MCF 10A (cell line): ENCODE data around the gene CXCL3. TPM values are rescaled to one million over a fixed set of nuclear protein-coding genes. Genes with fewer than 3 reads are reported as not detected.

Experiments
- BruUV-seq: library from RNA; stranded (reverse); fragments of 400-500 nt; replicated peaks from 2 replicates; lab custom pipeline; 2021; lab: Mats Ljungman, UMichigan
- CTCF ChIA-PET: fragments of 300-600 bp; sonication (Branson Sonifier 250); formaldehyde crosslinking; extraction: SDS; loops from one replicate; lab custom pipeline; 2021; ENCODE audit warnings: antibody characterized with exemption, inconsistent platforms; lab: Yijun Ruan, JAX
- POLR2A ChIA-PET: fragments of 300-600, 350-650 bp; sonication (Branson Sonifier 250); formaldehyde crosslinking; extraction: SDS; loops from one replicate; lab custom pipeline; 2020; ENCODE audit warnings: antibody characterized with exemption, inconsistent platforms; lab: Yijun Ruan, JAX
- DNase-seq: peaks from one replicate; pipeline ENCODE4 v3.0.0-alpha.2; 2018; ENCODE audit not compliant: unreplicated experiment
- H3K27ac Mint-ChIP-seq: one replicate; pipeline ENCODE4 v1.8.0; 2022; ENCODE audit warnings: mild to moderate bottlenecking, low read depth, mixed read lengths; ENCODE audit not compliant: unreplicated experiment
- H3K27me3 Mint-ChIP-seq: one replicate; pipeline ENCODE4 v1.8.0; 2022; ENCODE audit warnings: mixed read lengths; ENCODE audit not compliant: insufficient read depth, unreplicated experiment
- H3K36me3 Mint-ChIP-seq: one replicate; pipeline ENCODE4 v1.8.0; 2022; ENCODE audit warnings: mild to moderate bottlenecking, moderate library complexity, mixed read lengths; ENCODE audit not compliant: insufficient read depth, unreplicated experiment
- H3K4me1 Mint-ChIP-seq: one replicate; pipeline ENCODE4 v1.8.0; 2022; ENCODE audit warnings: mixed read lengths; ENCODE audit not compliant: insufficient read depth, unreplicated experiment
- H3K4me3 Mint-ChIP-seq: one replicate; pipeline ENCODE4 v1.8.0; 2022; ENCODE audit warnings: mild to moderate bottlenecking, moderate library complexity, mixed read lengths; ENCODE audit not compliant: unreplicated experiment
- H3K9me3 Mint-ChIP-seq: one replicate; pipeline ENCODE4 v1.8.0; 2022; ENCODE audit warnings: mixed read lengths; ENCODE audit not compliant: unreplicated experiment
- intact Hi-C: fragments of 100-400 bp; cut with micrococcal nuclease; formaldehyde crosslinking; loops from 2 replicates; pipeline ENCODE4 v1.14.1; 2022
- total RNA-seq: library from RNA; stranded (reverse); gene quantifications from 2 replicates; pipeline ENCODE4 v1.2.3, GENCODE V29; 2022
- TF ChIP-seq, protein P1 (sequence below): fragments of 200-600 bp; IDR thresholded peaks from one replicate; pipeline ENCODE4 v1.8.0; 2022; ENCODE audit warnings: antibody characterized with exemption, mild to moderate bottlenecking; ENCODE audit not compliant: unreplicated experiment

Gene CXCL3
- total RNA-seq, 1 experiment from 2014 or later, result 9.8 TPM

DNA sequence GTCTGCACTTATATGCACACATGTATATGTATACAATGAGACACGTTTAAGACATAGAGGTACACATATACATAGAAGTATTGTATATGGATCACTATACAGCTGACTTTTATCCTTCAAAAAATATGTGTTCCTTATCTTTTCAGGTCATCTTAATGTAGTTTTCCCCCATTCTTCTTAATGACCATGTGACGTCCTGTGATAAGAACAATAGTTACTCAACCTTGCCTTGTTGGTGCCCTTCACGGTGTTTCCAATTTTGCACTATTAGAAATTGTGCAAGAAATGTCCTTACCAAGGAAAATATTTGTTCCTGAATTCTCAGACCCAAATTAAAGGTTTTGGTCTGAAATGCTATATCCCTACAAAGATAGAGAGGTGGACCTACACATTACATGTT, 49.5 kb downstream of the CXCL3 start:
- no peak overlapping the region for H3K4me3 Mint-ChIP-seq
- H3K27me3 Mint-ChIP-seq, result no peaks in the 10 kb centered on the region
- no peak overlapping the region for H3K27ac Mint-ChIP-seq
- ChIA-PET CTCF (no interaction called here), POLR2A (interaction anchor here (0.6 kb wide), 1 partner anchor 41 kb away, joined by 3 read pairs; no protein-coding TSS in a partner anchor)
- TF ChIP-seq, protein P1, sequence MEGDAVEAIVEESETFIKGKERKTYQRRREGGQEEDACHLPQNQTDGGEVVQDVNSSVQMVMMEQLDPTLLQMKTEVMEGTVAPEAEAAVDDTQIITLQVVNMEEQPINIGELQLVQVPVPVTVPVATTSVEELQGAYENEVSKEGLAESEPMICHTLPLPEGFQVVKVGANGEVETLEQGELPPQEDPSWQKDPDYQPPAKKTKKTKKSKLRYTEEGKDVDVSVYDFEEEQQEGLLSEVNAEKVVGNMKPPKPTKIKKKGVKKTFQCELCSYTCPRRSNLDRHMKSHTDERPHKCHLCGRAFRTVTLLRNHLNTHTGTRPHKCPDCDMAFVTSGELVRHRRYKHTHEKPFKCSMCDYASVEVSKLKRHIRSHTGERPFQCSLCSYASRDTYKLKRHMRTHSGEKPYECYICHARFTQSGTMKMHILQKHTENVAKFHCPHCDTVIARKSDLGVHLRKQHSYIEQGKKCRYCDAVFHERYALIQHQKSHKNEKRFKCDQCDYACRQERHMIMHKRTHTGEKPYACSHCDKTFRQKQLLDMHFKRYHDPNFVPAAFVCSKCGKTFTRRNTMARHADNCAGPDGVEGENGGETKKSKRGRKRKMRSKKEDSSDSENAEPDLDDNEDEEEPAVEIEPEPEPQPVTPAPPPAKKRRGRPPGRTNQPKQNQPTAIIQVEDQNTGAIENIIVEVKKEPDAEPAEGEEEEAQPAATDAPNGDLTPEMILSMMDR, result no peak
- H3K36me3 Mint-ChIP-seq, result no peaks in the 10 kb centered on the region
- no peaks in the 10 kb centered on the region for H3K4me1 Mint-ChIP-seq
- DNase-seq, result no peak
- no peaks in the 10 kb centered on the region for H3K9me3 Mint-ChIP-seq
- intact Hi-C loops, result no loop called here
- BruUV-seq, result no TSS peak

DNA sequence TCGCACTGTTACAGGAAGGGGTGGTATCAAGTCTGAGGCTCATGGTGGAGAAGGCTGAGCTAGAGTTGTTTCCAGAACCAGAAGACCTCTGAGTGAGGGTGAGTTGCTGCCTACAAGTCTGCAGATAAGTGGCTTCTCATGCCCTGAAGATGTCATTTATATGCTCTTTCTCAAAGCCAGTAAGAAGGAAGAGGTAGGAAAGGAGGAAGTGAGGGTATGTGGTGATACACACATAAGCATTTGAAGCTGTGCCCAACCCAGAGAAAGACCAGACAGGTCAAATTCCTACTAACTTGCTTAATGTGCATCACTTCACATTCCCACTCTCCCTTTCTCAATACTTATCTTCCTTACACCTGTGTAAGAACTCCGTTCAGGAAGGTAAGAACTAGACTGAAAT, 50.4 kb downstream of the CXCL3 start, which contains the start of gene PPBP:
Gene PPBP, minus strand, starts transcription at position 130 of the 400 bp plus-strand sequence. Its CDS starts 87 bp downstream, at position 43.
- DNase-seq, result no peak
- Mint-ChIP-seq H3K9me3 (no peaks in the 10 kb centered on the region), H3K36me3 (no peaks in the 10 kb centered on the region), H3K4me1 (no peaks in the 10 kb centered on the region), H3K4me3 (no peak within 1 kb of the TSS), H3K27me3 (no peaks in the 10 kb centered on the region), H3K27ac (no peak within 1 kb of the TSS)
- CTCF ChIA-PET, result no interaction called here
- TF ChIP-seq, protein P1, result no peak
- no TSS peak for BruUV-seq
- POLR2A ChIA-PET, result no interaction called here
- intact Hi-C loops, result no loop called here

Other genes starting within 250 kb of the CXCL3 start
- gene CXCL6, start 202.0 kb downstream of the CXCL3 start, total RNA-seq, result not detected in 2 replicates
- gene PF4V1, start 185.4 kb downstream of the CXCL3 start, total RNA-seq, result not detected in 2 replicates
- gene CXCL1, start 169.3 kb downstream of the CXCL3 start, total RNA-seq, result 35.0 and 49.3 TPM in 2 replicates
- gene PF4, start 56.7 kb downstream of the CXCL3 start, total RNA-seq, result not detected in 2 replicates
- gene PPBP, start 50.5 kb downstream of the CXCL3 start, total RNA-seq, result not detected in 2 replicates
- gene CXCL5, start 40.0 kb downstream of the CXCL3 start, total RNA-seq, result 0.51 and 0.54 TPM in 2 replicates
- 62.3 and 76.2 TPM in 2 replicates for gene CXCL2, start 60.5 kb upstream of the CXCL3 start, total RNA-seq
- gene MTHFD2L, start 119.4 kb upstream of the CXCL3 start, total RNA-seq, result 110 and 113 TPM in 2 replicates